ENCODE data around the gene RPL41. TPM values are rescaled to one million over a fixed set of nuclear protein-coding genes. Genes with fewer than 3 reads are reported as not detected.
"Not testable (repeated sequence)": the region's sequence is repeated elsewhere in the genome, so short reads cannot be mapped to it uniquely, and the experiment has no call there.

The RPL41 gene
- total RNA-seq, result 1,000 to 10,000 TPM; 1,323 to 2,217 (median 1,977) TPM

- in situ Hi-C loops (cut with MboI; ENCODE audit: low sequenced_read_pairs in 4 of 4), result loop anchor here in 1 of 4 donors (10.0 kb wide), 1 partner anchor 108 kb away; the partner anchor contains the start of genes NABP2 and RNF41
These were observed at the start of gene RPL41 for GRCh38 chr12:56116267-56117081. TSS of gene RPL41 (plus strand) at chr12:56116633.

GRCh38 chr12:56071648-56072047 is 44.8 kb upstream of the RPL41 start:
- Histone ChIP-seq H3K4me1 (no peaks in the 10 kb centered on the region), H3K27ac (no peak overlapping the region), H3K36me3 (no peaks in the 10 kb centered on the region), H3K9me3 (no peaks in the 10 kb centered on the region), H3K27me3 (no peaks in the 10 kb centered on the region), H3K4me3 (no peak overlapping the region)
- in situ Hi-C loops (cut with MboI; ENCODE audit: low sequenced_read_pairs in 4 of 4), result no loop called here
- TF ChIP-seq CTCF (IDR thresholded peaks at IDR 0.05 in 4 of 5, conservative IDR thresholded peaks at IDR 0.05 in 1 of 5) (no peak), POLR2A (IDR thresholded peaks at IDR 0.05) (no peak)
- no peak for ATAC-seq
- DNase-seq, result no peak
- intact Hi-C loops (cut with DNase I; ENCODE audit: low total_unique reads), result no loop called here

More at GRCh38 chr12:56116267-56117081, at the start of gene RPL41:
- Histone ChIP-seq H3K9me3 (no peaks in the 10 kb centered on the region), H3K4me1 (peaks cover 29 to 33% of the 10 kb centered on the region in 2 donors), H3K36me3 (peaks cover 0 to 26% of the 10 kb centered on the region in 2 donors), H3K27ac (peak within 1 kb of the TSS; percentile 93 to 99 (median 98)), H3K27me3 (no peaks in the 10 kb centered on the region), H3K4me3 (peak within 1 kb of the TSS; percentile 82 to 94 (median 88))
- peak; percentile 72 to 78 for ATAC-seq
- peak; percentile 95 to 97 for TF ChIP-seq POLR2A (IDR thresholded peaks at IDR 0.05)
- TF ChIP-seq CTCF (IDR thresholded peaks at IDR 0.05 in 4 of 5, conservative IDR thresholded peaks at IDR 0.05 in 1 of 5), result peak in 1 of 5 experiments; percentile 11
- intact Hi-C loops (cut with DNase I; ENCODE audit: low total_unique reads), result loop anchor here (1.0 to 5.0 kb wide), 7 partner anchors 12 to 1731 kb away; partner anchors contain the start of genes CD63, CNPY2, CTDSP2 and PA2G4
- DNase-seq, result peak; percentile 90 to 94

- Histone ChIP-seq H3K27me3 (peaks cover 0 to 3% (median 0%) of the 10 kb centered on the region in 3 donors), H3K9me3 (no peaks in the 10 kb centered on the region), H3K27ac (no peak overlapping the region), H3K4me3 (no peak overlapping the region), H3K36me3 (no peaks in the 10 kb centered on the region), H3K4me1 (peaks cover 1 to 9% of the 10 kb centered on the region in 2 donors)
- intact Hi-C loops (cut with DNase I; ENCODE audit: low total_unique reads) (no loop called here), in situ Hi-C loops (cut with MboI; ENCODE audit: low sequenced_read_pairs in 4 of 4) (no loop called here)
- ATAC-seq (no peak), DNase-seq (no peak)
- TF ChIP-seq CTCF (IDR thresholded peaks at IDR 0.05 in 4 of 5, conservative IDR thresholded peaks at IDR 0.05 in 1 of 5), result no peak
- TF ChIP-seq POLR2A (IDR thresholded peaks at IDR 0.05), result no peak
These were observed 42.0 kb upstream of the RPL41 start for GRCh38 chr12:56074396-56074795.

GRCh38 chr12:56077966-56078365 is 38.5 kb upstream of the RPL41 start:
- ATAC-seq; H3K4me3 ChIP-seq; in situ Hi-C loops (cut with MboI; ENCODE audit: low sequenced_read_pairs in 4 of 4); H3K27ac ChIP-seq; H3K9me3 ChIP-seq; DNase-seq; H3K36me3 ChIP-seq: not testable (repeated sequence)
- H3K27me3 ChIP-seq, result peaks cover 10 to 24% (median 12%) of the 10 kb centered on the region in 3 donors
- peaks cover 3 to 19% of the 10 kb centered on the region in 2 donors for H3K4me1 ChIP-seq
- intact Hi-C loops (cut with DNase I; ENCODE audit: low total_unique reads), result loop anchor here (2.0 kb wide), 1 partner anchor 27 kb away; the partner anchor contains the start of gene PA2G4

- ATAC-seq (no peak), DNase-seq (no peak)
- Histone ChIP-seq H3K27ac (no peak overlapping the region), H3K36me3 (no peaks in the 10 kb centered on the region), H3K4me3 (peak overlapping the region in 1 of 4 donors; percentile 54), H3K27me3 (peaks cover 10 to 24% (median 12%) of the 10 kb centered on the region in 3 donors), H3K4me1 (peaks cover 3 to 19% of the 10 kb centered on the region in 2 donors), H3K9me3 (no peaks in the 10 kb centered on the region)
- in situ Hi-C loops (cut with MboI; ENCODE audit: low sequenced_read_pairs in 4 of 4), result no loop called here
- intact Hi-C loops (cut with DNase I; ENCODE audit: low total_unique reads), result loop anchor here (2.0 kb wide), 1 partner anchor 26 kb away; the partner anchor contains the start of gene PA2G4
- TF ChIP-seq CTCF (IDR thresholded peaks at IDR 0.05 in 4 of 5, conservative IDR thresholded peaks at IDR 0.05 in 1 of 5) (no peak), POLR2A (IDR thresholded peaks at IDR 0.05) (no peak)
These were observed 38.0 kb upstream of the RPL41 start for GRCh38 chr12:56078427-56078826.

Measured in gastrocnemius medialis (tissue), 4 donors.